BLaER1 treated with 17β-estradiol and CSF1 and Interleukin-3, amounts not matched to agents 10 nM and 100 nM (cell line): ENCODE measurements around the gene ZNF621.
A peak's percentile ranks its signal among the peaks of the same experiment; 100 is the strongest.

ENCODE experiments used
- H3K27ac ChIP-seq, 11 experiments: shearing (Covaris generic); formaldehyde crosslinking; 2 replicates each; pipeline ENCODE4 v1.8.1; 2022
- H3K27me3 ChIP-seq, 11 experiments: shearing (Covaris generic); formaldehyde crosslinking; 2 replicates each; pipeline ENCODE4 v1.8.1; 2022
- H3K36me3 ChIP-seq, 11 experiments: shearing (Covaris generic); formaldehyde crosslinking; 2 replicates each; pipeline ENCODE4 v1.8.1; 2022
- H3K4me1 ChIP-seq, 10 experiments: shearing (Covaris generic); formaldehyde crosslinking; 2 replicates each; pipeline ENCODE4 v1.8.1; 2022
- H3K4me2 ChIP-seq, 11 experiments: shearing (Covaris generic); formaldehyde crosslinking; 2 replicates each; pipeline ENCODE4 v1.8.1; 2022
- H3K4me3 ChIP-seq, 10 experiments: shearing (Covaris generic); formaldehyde crosslinking; 2 replicates each; pipeline ENCODE4 v1.8.1; 2022
- H3K9ac ChIP-seq, 11 experiments: shearing (Covaris generic); formaldehyde crosslinking; 2 replicates each; pipeline ENCODE4 v1.8.1; 2022
- H3K9me3 ChIP-seq, 11 experiments: shearing (Covaris generic); formaldehyde crosslinking; replicated peaks in 1 of 11; 2 replicates each; pipeline ENCODE4 v1.8.1; 2022
- H4K20me1 ChIP-seq, 11 experiments: shearing (Covaris generic); formaldehyde crosslinking; 2 replicates each; pipeline ENCODE4 v1.8.1; 2022
- Cebpa-rat ChIP-seq, 11 experiments: shearing (Covaris generic); IDR thresholded peaks; 2 replicates each; pipeline ENCODE4 v1.8.1; 2022

Gene ZNF621

GRCh38 chr3:40524568-40525285, at the start of gene ZNF621:
ZNF621 (plus strand) TSS chr3:40524960; CDS start chr3:40525841, 881 bp downstream.
- H3K4me3 ChIP-seq = peak within 1 kb of the TSS; percentile 67 to 82 (median 76)
- H3K9ac ChIP-seq = peak within 1 kb of the TSS; percentile 77 to 94 (median 90)
- no peaks in the 10 kb centered on the region for H4K20me1 ChIP-seq
- H3K27me3 ChIP-seq = no peaks in the 10 kb centered on the region
- peaks cover 18 to 24% (median 20%) of the 10 kb centered on the region in 10 experiments for H3K4me1 ChIP-seq
- H3K36me3 ChIP-seq = peaks cover 13 to 35% (median 23%) of the 10 kb centered on the region in 11 experiments; a peak in 21 of 22 replicates
- peaks cover 0 to 3% (median 0%) of the 10 kb centered on the region in 11 experiments; a peak in 1 of 22 replicates for H3K9me3 ChIP-seq
- peak within 1 kb of the TSS; percentile 79 to 95 (median 92) for H3K27ac ChIP-seq
- H3K4me2 ChIP-seq = peak within 1 kb of the TSS; percentile 76 to 95 (median 94)
- no peak for TF ChIP-seq Cebpa-rat (IDR thresholded peaks at IDR 0.05)

GRCh38 chr3:40476478-40477470, 48.0 kb upstream of the ZNF621 start, which contains the start of gene ZNF619:
ZNF619 (plus strand) TSS chr3:40477122; CDS start chr3:40477980, 858 bp downstream.
- peak within 1 kb of the TSS; percentile 71 to 98 (median 86) for H3K4me2 ChIP-seq
- no peaks in the 10 kb centered on the region for H3K9me3 ChIP-seq
- no peak for TF ChIP-seq Cebpa-rat (IDR thresholded peaks at IDR 0.05)
- H3K4me3 ChIP-seq = peak within 1 kb of the TSS; percentile 71 to 88 (median 76)
- no peaks in the 10 kb centered on the region for H3K27me3 ChIP-seq
- peaks cover 14 to 36% (median 28%) of the 10 kb centered on the region in 11 experiments for H3K36me3 ChIP-seq
- H3K4me1 ChIP-seq = peaks cover 12 to 26% (median 20%) of the 10 kb centered on the region in 10 experiments
- H3K27ac ChIP-seq = peak within 1 kb of the TSS; percentile 83 to 94 (median 90)
- H3K9ac ChIP-seq = peak within 1 kb of the TSS; percentile 84 to 93 (median 89)
- H4K20me1 ChIP-seq = no peaks in the 10 kb centered on the region

GRCh38 chr3:40477666-40478065, 47.1 kb upstream of the ZNF621 start:
- TF ChIP-seq Cebpa-rat (IDR thresholded peaks at IDR 0.05) = no peak
- peaks cover 23 to 45% (median 37%) of the 10 kb centered on the region in 11 experiments for H3K36me3 ChIP-seq
- peaks cover 12 to 29% (median 21%) of the 10 kb centered on the region in 10 experiments for H3K4me1 ChIP-seq
- H3K27ac ChIP-seq = peak overlapping the region; percentile 83 to 94 (median 90); a peak in 19 of 22 replicates
- peak overlapping the region; percentile 71 to 98 (median 86) for H3K4me2 ChIP-seq
- H3K9me3 ChIP-seq = no peaks in the 10 kb centered on the region
- H3K27me3 ChIP-seq = no peaks in the 10 kb centered on the region
- peak overlapping the region; percentile 84 to 93 (median 89) for H3K9ac ChIP-seq
- peak overlapping the region; percentile 71 to 88 (median 76) for H3K4me3 ChIP-seq
- no peaks in the 10 kb centered on the region for H4K20me1 ChIP-seq

- H3K36me3 ChIP-seq = peaks cover 63 to 83% (median 74%) of the 10 kb centered on the region in 11 experiments
- H3K4me3 ChIP-seq = peak overlapping the region in 3 of 10 experiments; percentile 7 to 18 (median 15); a peak in 1 of 20 replicates
- H3K4me2 ChIP-seq = no peak overlapping the region
- no peaks in the 10 kb centered on the region for H4K20me1 ChIP-seq
- TF ChIP-seq Cebpa-rat (IDR thresholded peaks at IDR 0.05) = no peak
- H3K4me1 ChIP-seq = 0 out of 20 replicates have a peak, but pooled peaks cover 0 to under 1% (median 0%) of the 10 kb centered on the region in 10 experiments
- no peak overlapping the region for H3K27ac ChIP-seq
- no peaks in the 10 kb centered on the region for H3K27me3 ChIP-seq
- H3K9me3 ChIP-seq = peaks cover 34 to 47% (median 42%) of the 10 kb centered on the region in 11 experiments
- H3K9ac ChIP-seq = no peak overlapping the region
These were observed 37.6 kb upstream of the ZNF621 start for GRCh38 chr3:40487172-40487571.

GRCh38 chr3:40490916-40491315, 33.8 kb upstream of the ZNF621 start:
- H3K4me1 ChIP-seq = no peaks in the 10 kb centered on the region
- peaks cover 28 to 33% (median 30%) of the 10 kb centered on the region in 11 experiments for H3K9me3 ChIP-seq
- TF ChIP-seq Cebpa-rat (IDR thresholded peaks at IDR 0.05) = no peak
- no peak overlapping the region for H3K27ac ChIP-seq
- peaks cover 26 to 45% (median 37%) of the 10 kb centered on the region in 11 experiments for H3K36me3 ChIP-seq
- H3K4me3 ChIP-seq = no peak overlapping the region
- no peaks in the 10 kb centered on the region for H4K20me1 ChIP-seq
- H3K27me3 ChIP-seq = no peaks in the 10 kb centered on the region
- no peak overlapping the region for H3K4me2 ChIP-seq
- H3K9ac ChIP-seq = no peak overlapping the region

- H3K9ac ChIP-seq = no peak overlapping the region
- H3K9me3 ChIP-seq = no peaks in the 10 kb centered on the region
- no peak for TF ChIP-seq Cebpa-rat (IDR thresholded peaks at IDR 0.05)
- H3K27ac ChIP-seq = no peak overlapping the region
- H3K4me3 ChIP-seq = no peak overlapping the region
- H3K4me1 ChIP-seq = no peaks in the 10 kb centered on the region
- no peaks in the 10 kb centered on the region for H4K20me1 ChIP-seq
- no peak overlapping the region for H3K4me2 ChIP-seq
- no peaks in the 10 kb centered on the region for H3K27me3 ChIP-seq
- peaks cover 0 to 11% (median under 1%) of the 10 kb centered on the region in 11 experiments; a peak in 5 of 22 replicates for H3K36me3 ChIP-seq
These were observed 30.1 kb upstream of the ZNF621 start for GRCh38 chr3:40494698-40495097.

- Histone ChIP-seq H3K36me3 (0 out of 22 replicates have a peak, but pooled peaks cover 0 to 4% (median 0%) of the 10 kb centered on the region in 11 experiments), H3K27me3 (no peaks in the 10 kb centered on the region), H3K4me2 (no peak overlapping the region), H3K27ac (no peak overlapping the region), H3K4me1 (no peaks in the 10 kb centered on the region), H3K9ac (no peak overlapping the region), H4K20me1 (no peaks in the 10 kb centered on the region), H3K9me3 (0 out of 22 replicates have a peak, but pooled peaks cover 0 to 4% (median 0%) of the 10 kb centered on the region in 11 experiments), H3K4me3 (no peak overlapping the region)
- no peak for TF ChIP-seq Cebpa-rat (IDR thresholded peaks at IDR 0.05)
These were observed 27.5 kb upstream of the ZNF621 start for GRCh38 chr3:40497288-40497687.

GRCh38 chr3:40499952-40500351, 24.8 kb upstream of the ZNF621 start:
- peaks cover 0 to 9% (median 0%) of the 10 kb centered on the region in 11 experiments; a peak in 3 of 22 replicates for H3K9me3 ChIP-seq
- H3K27ac ChIP-seq = no peak overlapping the region
- no peak overlapping the region for H3K4me3 ChIP-seq
- peaks cover 0 to 3% (median 0%) of the 10 kb centered on the region in 11 experiments; a peak in 4 of 22 replicates for H3K27me3 ChIP-seq
- no peak for TF ChIP-seq Cebpa-rat (IDR thresholded peaks at IDR 0.05)
- no peaks in the 10 kb centered on the region for H4K20me1 ChIP-seq
- H3K36me3 ChIP-seq = 0 out of 22 replicates have a peak, but pooled peaks cover 0 to 4% (median 0%) of the 10 kb centered on the region in 11 experiments
- H3K9ac ChIP-seq = no peak overlapping the region
- H3K4me1 ChIP-seq = no peaks in the 10 kb centered on the region
- H3K4me2 ChIP-seq = no peak overlapping the region
